Mucosa of descending colon (tissue), 3 donors: ENCODE results near the gene HMMR. TPM values are rescaled to one million over a fixed set of nuclear protein-coding genes. Genes with fewer than 3 reads are reported as not detected.
A peak's percentile ranks its signal among the peaks of the same experiment; 100 is the strongest.
"Not testable (repeated sequence)": the region's sequence is repeated elsewhere in the genome, so short reads cannot be mapped to it uniquely, and the experiment has no call there.

Experiments
- ATAC-seq: fragments of 200-7000 bp; cut with Tn5 transposase; one replicate; pipeline ENCODE4 v1.9.1; 2020; ENCODE audit warnings: mild to moderate bottlenecking, moderate library complexity
- DNase-seq, 3 donors: peaks; one replicate each; pipeline ENCODE4 v3.0.0-alpha.2; 2020
- H3K36me3 ChIP-seq: fragments of 200-600 bp; one replicate; pipeline ENCODE4 v1.8.0; 2021; ENCODE audit warnings: low read depth, mild to moderate bottlenecking
- H3K4me1 ChIP-seq: fragments of 200-600 bp; one replicate; pipeline ENCODE4 v1.8.0; 2021; ENCODE audit warnings: low read depth, mild to moderate bottlenecking
- H3K4me3 ChIP-seq: fragments of 200-600 bp; one replicate; pipeline ENCODE4 v1.8.0; 2021; ENCODE audit warnings: mild to moderate bottlenecking
- H3K9me3 ChIP-seq: fragments of 200-600 bp; one replicate; pipeline ENCODE4 v1.8.0; 2021; ENCODE audit warnings: mild to moderate bottlenecking
- intact Hi-C, 2 donors: fragments of 100-400 bp; cut with DNase I in 1 of 2; cut with micrococcal nuclease in 1 of 2; formaldehyde crosslinking; loops; one replicate each; pipeline versions ENCODE4 v1.11.0 to v1.11.1; 2022; cut with DNase I, micrococcal nuclease
- total RNA-seq, 3 donors: library from RNA; stranded (reverse); fragmentation: NEBNext Ultra II Directional in 2 of 3; extraction: Animal tissue kit (Norgen Biotek cat#: 25700) in 2 of 3; gene quantifications; one replicate each; pipeline versions ENCODE4 v1.2.1 to v1.2.4, GENCODE V29; 2021 to 2023
- TF ChIP-seq, protein P1 (sequence below): fragments of 200-600 bp; IDR thresholded peaks from one replicate; pipeline ENCODE4 v1.8.0; 2022; ENCODE audit warnings: antibody characterized with exemption, mild to moderate bottlenecking
- donor health status: DM: no; HTN: no; CAD: no; lungs with moderate emphysema.
- donor health status: DM: no; HTN: no; CAD: no.
- donor health status: DM: no; HTN: yes; CAD: no.

The HMMR gene
- total RNA-seq, 3 donors from 2014 or later: 2.3 to 19.0 (median 4.0) TPM

DNA sequence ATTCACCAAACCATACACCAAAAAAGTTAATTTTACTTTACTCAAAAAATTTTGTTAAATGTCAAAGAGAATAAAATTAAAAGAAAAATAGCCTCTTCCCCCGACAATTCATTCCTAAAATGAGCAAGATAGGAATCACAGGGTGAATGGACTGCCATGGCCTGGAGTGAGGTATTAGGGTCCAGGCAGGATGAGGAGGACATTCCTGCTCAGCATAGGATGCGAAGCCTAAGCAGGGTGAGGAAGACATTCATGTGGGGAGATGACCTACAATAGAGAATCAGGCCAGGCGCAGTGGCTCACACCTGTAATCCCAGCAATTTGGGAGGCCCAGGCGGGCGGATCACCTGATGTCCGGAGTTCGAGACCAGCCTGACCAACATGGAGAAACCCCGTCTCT lies 8.9 kb upstream of the HMMR start:
- no peak for ATAC-seq
- DNase-seq: no peak
- intact Hi-C loops: no loop called here
- TF ChIP-seq, protein P1, sequence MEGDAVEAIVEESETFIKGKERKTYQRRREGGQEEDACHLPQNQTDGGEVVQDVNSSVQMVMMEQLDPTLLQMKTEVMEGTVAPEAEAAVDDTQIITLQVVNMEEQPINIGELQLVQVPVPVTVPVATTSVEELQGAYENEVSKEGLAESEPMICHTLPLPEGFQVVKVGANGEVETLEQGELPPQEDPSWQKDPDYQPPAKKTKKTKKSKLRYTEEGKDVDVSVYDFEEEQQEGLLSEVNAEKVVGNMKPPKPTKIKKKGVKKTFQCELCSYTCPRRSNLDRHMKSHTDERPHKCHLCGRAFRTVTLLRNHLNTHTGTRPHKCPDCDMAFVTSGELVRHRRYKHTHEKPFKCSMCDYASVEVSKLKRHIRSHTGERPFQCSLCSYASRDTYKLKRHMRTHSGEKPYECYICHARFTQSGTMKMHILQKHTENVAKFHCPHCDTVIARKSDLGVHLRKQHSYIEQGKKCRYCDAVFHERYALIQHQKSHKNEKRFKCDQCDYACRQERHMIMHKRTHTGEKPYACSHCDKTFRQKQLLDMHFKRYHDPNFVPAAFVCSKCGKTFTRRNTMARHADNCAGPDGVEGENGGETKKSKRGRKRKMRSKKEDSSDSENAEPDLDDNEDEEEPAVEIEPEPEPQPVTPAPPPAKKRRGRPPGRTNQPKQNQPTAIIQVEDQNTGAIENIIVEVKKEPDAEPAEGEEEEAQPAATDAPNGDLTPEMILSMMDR: no peak
- H3K4me3 ChIP-seq: no peak overlapping the region
- H3K36me3 ChIP-seq: no peaks in the 10 kb centered on the region
- H3K4me1 ChIP-seq: no peaks in the 10 kb centered on the region
- H3K9me3 ChIP-seq: no peaks in the 10 kb centered on the region

DNA sequence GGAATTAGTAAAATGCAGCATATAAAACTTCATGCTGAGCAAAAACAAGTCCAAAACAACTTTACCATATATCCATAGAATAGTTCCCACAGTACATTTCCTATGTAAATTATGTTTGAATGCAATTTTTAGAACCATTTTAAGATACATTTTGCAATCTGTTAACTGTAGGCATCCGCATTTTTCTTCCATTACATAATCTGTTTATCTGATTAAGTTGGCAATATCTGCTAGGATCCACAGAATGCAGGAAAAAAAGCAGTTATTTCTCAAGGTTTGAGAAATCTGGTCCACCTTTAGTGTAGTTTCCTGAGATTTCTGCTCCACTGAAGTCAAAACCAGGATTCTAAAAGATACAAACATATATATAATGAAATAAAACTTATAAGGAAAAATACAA lies 6.7 kb upstream of the HMMR start:
- ATAC-seq (no peak), DNase-seq (no peak)
- H3K4me3 ChIP-seq: no peak overlapping the region
- intact Hi-C loops: no loop called here
- TF ChIP-seq, protein P1: no peak
- no peaks in the 10 kb centered on the region for H3K4me1 ChIP-seq
- no peaks in the 10 kb centered on the region for H3K9me3 ChIP-seq
- no peaks in the 10 kb centered on the region for H3K36me3 ChIP-seq

DNA sequence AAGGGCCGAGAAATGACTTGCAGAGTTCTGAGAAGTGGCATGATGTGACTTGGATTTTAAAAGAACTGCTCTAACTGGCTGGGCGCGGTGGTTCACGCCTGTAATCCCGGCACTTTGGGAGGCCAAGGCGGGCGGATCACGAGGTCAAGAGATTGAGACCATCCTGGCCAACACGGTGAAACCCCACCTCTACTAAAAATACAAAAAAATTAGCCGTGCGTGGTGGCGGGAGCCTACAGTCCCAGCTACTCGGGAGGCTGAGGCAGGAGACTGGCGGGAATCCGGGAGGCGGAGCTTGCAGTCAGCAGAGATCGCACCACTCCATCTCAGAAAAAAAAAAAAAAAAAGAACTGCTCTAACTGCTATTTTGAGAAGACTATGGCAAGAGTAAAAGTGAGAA lies 5.0 kb upstream of the HMMR start:
- H3K4me1 ChIP-seq, DNase-seq, intact Hi-C loops, ATAC-seq, H3K9me3 ChIP-seq, H3K36me3 ChIP-seq, H3K4me3 ChIP-seq: not testable (repeated sequence)

DNA sequence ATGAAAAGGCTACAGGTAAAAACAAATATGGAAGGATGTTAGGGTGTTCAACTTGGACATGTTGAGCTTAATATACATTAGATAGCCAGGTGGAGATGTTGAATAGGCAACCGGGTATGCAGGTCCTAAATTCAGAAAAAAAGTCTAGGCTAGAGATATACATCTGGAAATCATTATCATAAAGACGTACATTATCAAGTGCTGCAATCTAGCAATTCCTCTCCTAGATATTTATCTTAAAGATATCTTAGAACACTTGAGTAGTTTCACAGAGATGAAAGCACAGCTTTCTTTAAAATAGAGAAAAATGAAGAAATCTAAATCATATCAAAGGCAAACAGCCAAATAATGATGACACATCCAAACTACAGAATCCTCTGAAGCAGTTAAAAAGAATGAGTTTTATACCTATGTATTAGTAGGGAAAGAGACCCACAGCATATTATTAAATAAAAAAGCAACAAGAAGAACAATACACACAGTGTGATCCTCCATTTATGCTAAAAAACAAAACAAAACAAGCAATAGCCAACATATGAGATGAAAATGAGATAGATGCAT lies 4.3 kb upstream of the HMMR start:
- TF ChIP-seq, protein P1: no peak
- intact Hi-C loops: no loop called here
- DNase-seq: no peak

DNA sequence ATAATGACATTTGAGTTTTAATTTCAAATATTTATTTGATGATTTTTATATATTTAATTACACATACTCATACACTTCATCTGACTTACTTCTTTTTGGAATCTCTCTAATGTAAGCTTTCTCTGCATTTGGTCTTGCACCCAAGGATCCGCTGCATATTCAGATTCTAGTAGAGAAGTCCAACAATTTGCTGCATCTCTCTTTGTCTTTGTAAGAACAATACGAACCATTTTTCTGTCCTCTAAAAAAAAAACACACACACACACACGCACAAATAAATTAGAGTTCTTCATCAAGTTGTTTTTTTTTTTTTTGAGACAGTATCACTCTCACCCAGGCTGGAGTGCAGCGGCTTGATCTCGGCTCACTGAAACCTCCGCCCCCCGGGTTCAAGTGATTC lies 3.6 kb upstream of the HMMR start:
- H3K36me3 ChIP-seq: no peaks in the 10 kb centered on the region
- no peaks in the 10 kb centered on the region for H3K9me3 ChIP-seq
- H3K4me1 ChIP-seq: peaks cover 5% of the 10 kb centered on the region
- TF ChIP-seq, protein P1: no peak
- ATAC-seq (no peak), DNase-seq (no peak)
- intact Hi-C loops: no loop called here
- no peak overlapping the region for H3K4me3 ChIP-seq

More for the DNA sequence above, 4.3 kb upstream of the HMMR start:
- H3K4me3 ChIP-seq: no peak overlapping the region
- H3K9me3 ChIP-seq: no peaks in the 10 kb centered on the region
- H3K4me1 ChIP-seq: peaks cover 5% of the 10 kb centered on the region
- H3K36me3 ChIP-seq: no peaks in the 10 kb centered on the region
- ATAC-seq: no peak

DNA sequence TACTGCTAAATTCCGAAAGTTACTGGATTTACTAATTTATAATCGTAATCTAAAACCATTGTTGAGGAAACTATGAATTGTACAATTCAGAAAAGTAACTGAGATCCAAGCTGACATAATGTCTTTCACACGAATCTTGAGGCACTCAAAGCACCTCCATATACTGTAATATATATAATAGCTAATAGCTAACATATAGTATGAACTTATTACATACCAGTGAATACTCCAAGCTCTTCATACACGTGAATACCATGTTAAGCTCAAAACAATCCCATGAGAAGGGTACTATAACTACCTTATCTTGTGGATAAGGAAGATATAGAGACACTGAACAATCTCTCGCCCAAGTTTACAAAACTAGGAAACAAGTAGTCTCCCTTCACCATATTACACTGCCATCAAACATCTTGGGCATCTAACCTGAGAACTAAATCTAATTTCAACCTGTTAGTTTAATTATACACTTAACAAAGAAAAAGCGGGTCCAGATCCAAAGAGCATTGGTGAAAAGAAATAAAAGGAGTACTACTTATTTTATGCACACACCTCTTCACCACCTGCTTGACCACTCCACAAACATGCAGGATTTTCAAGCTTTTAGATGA lies 1.6 kb upstream of the HMMR start:
- Histone ChIP-seq H3K4me3 (peak overlapping the region; percentile 38), H3K4me1 (peaks cover 5% of the 10 kb centered on the region), H3K36me3 (no peaks in the 10 kb centered on the region), H3K9me3 (no peaks in the 10 kb centered on the region)
- TF ChIP-seq, protein P1: no peak
- ATAC-seq (no peak), DNase-seq (no peak)
- intact Hi-C loops: no loop called here
